Ovary (tissue), 3 donors: ENCODE data around the gene KIFC1.

ENCODE experiments used
- POLR2A ChIP-seq: fragments of 450-650 bp; IDR thresholded peaks from one replicate; pipeline ENCODE4 v1.6.1; 2017; ENCODE audit warnings: antibody characterized with exemption, mild to moderate bottlenecking, moderate library complexity
- TF ChIP-seq, protein P1 (sequence below), 3 donors: fragments of 450-650 bp in 2 of 3; fragments of 200-600 bp in 1 of 3; IDR thresholded peaks; one replicate each; pipeline versions ENCODE4 v1.5.1 to v1.8.0; 2016 to 2022; ENCODE audit warnings: antibody characterized with exemption in 3 of 3, mild to moderate bottlenecking in 1 of 3
- donor health status: DM: no; HTN: no; CAD: no.

DNA sequence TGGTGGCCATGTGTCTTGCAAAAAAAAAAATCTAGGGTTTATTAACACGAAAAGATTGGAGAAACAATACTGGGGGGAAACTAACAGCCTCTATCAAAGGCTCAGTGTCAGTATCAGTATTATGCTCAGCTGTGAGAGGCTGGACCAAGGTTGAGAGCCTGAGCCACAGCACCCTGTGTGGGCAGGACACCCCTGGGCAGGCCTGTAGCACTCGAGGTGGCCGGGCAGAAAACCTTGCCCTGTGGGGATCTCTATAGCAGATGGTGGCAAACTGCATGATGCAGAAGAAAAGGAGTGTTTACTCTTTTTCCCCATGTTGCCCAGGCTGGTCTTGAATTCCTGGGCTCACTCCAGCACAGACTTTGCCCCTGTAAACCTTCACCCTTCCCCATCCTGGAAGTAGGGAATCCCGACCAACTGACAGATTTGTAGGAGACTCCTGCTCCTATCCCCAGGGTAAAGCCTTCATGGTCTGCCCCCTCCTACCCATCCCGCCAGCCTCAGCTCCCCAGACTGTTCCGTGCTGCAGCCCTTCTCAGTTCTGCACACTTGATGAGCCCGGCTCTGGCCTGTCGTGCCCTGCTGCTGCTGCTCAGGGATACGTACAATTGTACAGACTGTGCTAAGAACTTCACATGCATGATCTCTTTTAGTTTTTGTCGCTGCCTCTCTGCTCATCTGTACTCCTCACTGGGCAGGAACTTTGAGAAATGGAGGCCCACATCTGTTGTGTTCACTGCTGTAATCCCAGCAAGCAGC lies 8.0 kb upstream of the KIFC1 start:
- TF ChIP-seq, protein P1, sequence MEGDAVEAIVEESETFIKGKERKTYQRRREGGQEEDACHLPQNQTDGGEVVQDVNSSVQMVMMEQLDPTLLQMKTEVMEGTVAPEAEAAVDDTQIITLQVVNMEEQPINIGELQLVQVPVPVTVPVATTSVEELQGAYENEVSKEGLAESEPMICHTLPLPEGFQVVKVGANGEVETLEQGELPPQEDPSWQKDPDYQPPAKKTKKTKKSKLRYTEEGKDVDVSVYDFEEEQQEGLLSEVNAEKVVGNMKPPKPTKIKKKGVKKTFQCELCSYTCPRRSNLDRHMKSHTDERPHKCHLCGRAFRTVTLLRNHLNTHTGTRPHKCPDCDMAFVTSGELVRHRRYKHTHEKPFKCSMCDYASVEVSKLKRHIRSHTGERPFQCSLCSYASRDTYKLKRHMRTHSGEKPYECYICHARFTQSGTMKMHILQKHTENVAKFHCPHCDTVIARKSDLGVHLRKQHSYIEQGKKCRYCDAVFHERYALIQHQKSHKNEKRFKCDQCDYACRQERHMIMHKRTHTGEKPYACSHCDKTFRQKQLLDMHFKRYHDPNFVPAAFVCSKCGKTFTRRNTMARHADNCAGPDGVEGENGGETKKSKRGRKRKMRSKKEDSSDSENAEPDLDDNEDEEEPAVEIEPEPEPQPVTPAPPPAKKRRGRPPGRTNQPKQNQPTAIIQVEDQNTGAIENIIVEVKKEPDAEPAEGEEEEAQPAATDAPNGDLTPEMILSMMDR (IDR thresholded peaks at IDR 0.05): no peak
- no peak for TF ChIP-seq POLR2A
